GM21367 (cell line): ENCODE results near the gene KMT2C.
A peak's percentile ranks its signal among the peaks of the same experiment; 100 is the strongest.
"Not testable (repeated sequence)": the region's sequence is repeated elsewhere in the genome, so short reads cannot be mapped to it uniquely, and the experiment has no call there.

Experiments used
- ATAC-seq: cut with Tn5 transposase; IDR thresholded peaks from one replicate; pipeline ENCODE4 v1.9.1; 2021; ENCODE audit not compliant: unreplicated experiment

The KMT2C gene

DNA sequence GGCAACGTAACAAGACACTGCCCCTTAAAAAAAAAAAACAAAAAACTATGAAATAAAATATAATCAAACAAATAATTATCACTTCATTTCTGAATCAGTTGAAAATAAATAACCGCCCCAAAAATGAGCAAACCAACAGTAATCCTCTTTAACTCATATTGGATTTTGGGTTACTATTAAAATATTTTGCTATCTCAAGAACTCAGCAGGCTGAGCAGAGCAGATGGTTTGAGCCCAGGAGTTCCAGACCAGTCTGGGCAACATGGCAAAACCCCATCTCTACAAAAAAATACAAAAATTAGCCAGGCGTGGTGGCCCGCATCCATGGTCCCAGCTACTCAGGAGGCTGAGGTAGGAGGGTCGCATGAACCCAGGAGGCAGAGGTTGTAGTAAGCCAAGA is 216.2 kb downstream of the KMT2C start:
- not testable (repeated sequence) for ATAC-seq

DNA sequence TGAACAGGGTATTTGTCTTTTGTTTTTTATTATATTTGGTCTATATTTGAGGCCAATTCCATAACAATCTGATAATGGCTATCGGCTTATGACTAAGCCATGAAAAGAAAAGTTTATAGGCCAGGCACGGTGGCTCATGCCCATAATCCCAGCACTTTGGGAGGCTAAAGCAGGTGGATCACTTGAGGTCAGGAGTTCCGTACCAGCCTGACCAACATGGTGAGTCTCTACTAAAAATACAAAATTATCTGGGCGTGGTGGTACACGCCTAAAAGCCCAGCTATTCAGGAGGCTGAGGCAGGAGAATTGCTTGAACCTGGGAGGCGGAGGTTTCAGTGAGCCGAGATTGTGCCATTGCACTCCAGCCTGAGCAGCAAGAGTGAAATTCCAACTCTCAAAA is 227.0 kb downstream of the KMT2C start:
- ATAC-seq: not testable (repeated sequence)

DNA sequence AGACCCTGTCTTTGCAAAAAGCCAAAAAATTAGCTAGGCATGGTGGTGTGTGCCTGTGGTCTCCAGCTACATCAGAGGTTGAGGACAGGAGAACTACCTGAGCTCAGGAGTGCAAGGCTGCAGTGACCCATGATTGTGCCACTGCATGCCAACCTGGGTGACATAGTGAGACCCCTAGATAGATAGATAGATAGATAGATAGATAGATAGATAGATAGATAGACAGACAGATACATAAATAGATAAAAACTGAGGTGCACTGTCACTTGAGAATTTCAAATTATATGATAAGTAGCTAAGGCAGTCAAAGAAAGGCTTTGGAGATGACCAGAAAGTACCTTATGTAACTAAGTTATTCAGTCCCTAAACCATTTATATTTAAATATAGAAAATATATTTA is 231.4 kb downstream of the KMT2C start:
- not testable (repeated sequence) for ATAC-seq

DNA sequence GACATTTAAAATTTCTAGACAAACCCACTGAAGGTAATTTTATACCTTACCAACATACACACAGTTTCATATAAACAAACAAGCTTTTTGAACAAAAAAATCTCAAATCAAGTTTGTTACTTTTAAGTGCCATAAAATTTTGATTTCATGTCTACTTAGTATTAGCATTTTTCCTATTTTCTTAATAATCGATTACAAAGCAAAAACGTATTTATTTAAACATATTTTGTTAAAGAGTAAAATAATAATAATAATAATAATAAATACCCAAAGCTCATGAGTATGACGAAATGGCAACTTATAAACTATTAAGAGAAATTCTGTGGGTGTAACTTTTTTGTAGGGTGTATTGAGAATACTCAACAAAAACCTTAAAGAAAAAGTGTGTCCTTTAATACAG is 232.7 kb downstream of the KMT2C start:
- ATAC-seq: no peak

DNA sequence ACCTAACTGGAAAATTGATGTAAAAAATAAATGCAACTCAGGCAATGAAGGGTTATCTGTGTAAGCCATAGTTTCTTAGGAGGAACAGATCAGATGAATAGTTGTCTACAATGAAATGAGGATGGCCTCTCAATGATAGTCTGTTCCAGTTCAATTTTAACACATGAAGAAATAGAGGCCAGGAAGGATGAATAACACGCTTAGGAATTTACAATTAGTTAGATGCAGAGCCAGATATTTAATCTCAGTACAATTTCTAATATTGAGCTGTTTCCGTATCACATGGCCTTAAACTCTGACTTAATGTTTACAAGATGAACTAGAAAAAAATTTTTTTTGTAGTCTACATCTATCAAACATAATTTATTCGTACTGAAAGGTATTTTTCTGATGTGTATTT is 233.7 kb downstream of the KMT2C start:
- no peak for ATAC-seq

DNA sequence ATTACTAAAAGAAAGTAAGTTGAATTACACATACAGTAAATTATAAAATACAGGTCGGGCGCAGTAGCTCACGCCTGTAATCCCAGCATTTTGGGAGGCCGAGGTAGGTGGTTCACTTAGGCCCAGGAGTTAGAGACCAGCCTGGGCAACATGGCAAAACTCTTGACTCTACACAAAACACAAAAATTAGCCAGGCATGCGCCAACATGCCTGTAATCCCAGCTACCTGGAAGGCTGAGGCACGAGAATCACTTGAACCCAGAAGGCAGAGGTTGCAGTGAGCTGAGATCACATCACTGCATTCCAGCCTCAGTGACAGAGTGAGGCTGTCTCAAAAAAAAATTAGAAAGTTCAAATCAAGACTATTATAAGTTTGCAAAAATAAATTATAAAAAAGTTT is 235.4 kb downstream of the KMT2C start:
- ATAC-seq: no peak

DNA sequence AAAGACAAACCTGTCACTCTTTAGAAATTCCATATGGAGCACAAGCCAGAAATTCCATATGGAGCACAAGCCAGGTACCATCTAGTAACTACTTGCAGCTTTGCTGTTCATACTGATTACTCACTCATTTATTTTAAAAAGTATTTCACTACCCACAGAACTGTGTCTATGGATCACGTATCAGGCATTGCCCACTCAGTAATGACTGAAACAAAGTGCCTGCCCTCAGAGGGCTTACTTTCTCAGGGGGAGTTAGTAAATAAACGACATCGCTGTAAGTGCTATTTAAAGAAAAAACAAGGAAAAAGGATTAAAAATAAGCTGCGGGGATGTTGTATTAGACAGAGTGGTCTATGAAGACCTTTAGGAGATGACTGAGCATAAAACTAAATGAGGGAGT is 239.4 kb downstream of the KMT2C start:
- ATAC-seq: no peak

DNA sequence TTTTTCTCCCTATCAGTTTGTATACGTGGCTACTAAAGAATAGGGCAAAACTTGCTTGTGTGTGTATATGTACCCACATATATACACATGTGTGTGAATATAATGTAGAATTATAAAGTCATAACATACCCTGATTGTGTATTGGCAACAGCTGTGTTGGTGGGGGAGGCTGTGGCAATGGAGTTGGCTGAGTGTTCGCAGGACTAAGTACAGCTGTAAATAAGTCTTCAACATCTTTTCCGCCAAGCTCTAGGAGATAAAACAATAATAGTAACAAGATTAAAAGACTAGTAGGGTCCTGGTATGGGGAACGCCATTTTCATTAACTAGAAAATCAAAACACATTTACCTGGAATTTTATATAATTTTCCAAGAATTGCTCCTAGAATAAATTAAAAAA is 241.9 kb downstream of the KMT2C start:
- ATAC-seq: no peak

DNA sequence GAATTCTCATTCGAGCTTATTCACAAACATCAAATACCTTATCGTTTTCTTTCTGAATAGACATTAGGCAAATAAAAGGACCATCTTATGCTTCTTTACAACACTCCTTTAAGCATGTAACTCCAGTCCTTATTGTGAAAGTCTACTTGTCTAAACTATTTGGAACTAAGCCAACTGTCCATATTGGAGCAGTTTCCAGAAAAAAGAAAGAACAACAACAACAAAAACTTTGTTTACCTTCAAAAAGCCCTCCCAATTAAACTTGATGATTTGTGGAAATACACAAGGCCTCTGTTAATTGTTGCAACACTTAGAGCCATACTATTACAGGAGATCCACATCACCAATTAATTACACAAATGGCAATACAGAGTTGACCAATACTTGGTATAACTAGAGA is 246.7 kb downstream of the KMT2C start:
- ATAC-seq: no peak

DNA sequence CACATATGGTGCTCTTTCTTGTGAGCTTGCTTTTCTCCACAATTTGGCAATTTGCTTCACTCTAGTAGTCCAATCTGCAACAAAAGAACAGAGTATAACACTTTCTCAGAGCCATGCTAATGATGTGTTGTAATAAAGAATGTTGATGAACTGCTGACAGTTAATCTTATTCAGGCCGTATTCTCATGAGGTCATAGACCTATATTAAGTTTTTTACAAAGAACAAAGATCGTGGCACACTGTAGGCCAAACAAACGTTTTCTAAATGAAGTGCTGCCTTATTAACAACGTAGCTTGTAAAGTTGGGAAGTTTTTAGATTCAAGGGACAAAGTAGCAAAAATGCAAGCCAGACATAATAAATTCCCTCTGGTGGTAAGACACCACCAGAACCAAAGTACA is 250.2 kb downstream of the KMT2C start:
- no peak for ATAC-seq

DNA sequence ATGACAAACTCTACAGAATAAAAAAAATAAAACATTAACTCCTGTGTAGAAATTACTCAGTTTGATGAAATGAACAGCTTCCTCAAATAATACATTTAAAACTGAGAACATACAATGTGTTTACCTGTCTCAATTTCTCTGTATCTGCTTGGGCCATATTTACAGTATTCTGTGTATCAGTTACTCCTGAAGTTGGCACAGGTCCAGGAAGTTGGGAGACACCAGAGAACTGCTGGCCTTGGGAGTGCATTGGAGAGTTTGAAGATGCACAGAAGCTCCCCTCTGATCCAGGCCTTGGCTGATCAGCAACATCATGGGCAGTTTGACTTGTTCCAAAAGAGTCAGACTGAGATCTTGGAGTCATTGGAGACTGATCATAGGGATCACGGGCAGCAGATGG is 255.2 kb downstream of the KMT2C start:
- no peak for ATAC-seq

DNA sequence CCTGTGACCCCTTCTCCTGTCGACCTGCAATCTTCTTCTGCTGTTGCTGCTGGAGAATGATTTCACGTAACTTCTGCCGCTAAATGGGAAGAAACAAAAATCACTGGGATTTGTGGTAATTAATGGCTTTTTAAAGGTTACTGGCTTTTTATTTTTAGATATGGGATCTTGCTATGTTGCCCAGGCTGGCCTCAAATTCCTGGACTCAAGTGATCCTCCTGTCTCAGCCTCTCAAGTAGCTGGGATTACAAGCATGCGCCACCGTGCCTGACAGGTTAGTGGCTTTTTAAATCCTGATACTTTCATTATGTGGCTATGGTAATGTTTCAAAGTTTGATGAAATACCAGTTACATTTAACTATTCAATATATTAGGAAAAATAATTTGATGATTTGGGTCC is 255.8 kb downstream of the KMT2C start:
- no peak for ATAC-seq

DNA sequence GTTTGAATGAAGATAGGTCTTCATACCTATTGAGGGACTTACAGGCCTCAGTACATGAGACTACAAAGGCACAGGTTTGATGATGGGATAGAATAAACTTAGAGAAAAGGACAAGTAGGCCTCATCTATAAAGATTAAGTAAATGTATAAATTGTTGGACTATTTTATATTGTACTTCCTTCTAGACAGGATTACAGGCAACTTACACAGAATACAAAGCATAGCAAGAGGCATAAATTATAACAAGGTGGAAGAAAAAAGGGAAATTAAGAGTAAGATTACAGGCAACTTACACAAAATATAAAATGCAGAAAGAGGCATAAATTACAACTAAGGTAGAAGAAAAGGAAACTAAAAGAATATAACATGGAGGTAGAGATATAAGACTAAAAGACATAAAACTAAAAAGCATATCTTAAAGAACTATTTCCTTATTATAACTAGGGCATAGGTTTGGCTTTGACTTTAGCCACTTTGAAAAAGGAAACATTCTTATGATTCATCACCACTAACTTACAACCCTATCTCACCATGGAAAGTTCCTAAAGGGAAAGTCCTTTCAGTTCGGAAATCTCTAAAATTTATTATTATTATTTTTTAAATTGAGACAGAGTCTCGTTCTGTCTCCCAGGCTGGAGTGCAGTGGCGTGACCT is 257.3 kb downstream of the KMT2C start:
- no peak for ATAC-seq

DNA sequence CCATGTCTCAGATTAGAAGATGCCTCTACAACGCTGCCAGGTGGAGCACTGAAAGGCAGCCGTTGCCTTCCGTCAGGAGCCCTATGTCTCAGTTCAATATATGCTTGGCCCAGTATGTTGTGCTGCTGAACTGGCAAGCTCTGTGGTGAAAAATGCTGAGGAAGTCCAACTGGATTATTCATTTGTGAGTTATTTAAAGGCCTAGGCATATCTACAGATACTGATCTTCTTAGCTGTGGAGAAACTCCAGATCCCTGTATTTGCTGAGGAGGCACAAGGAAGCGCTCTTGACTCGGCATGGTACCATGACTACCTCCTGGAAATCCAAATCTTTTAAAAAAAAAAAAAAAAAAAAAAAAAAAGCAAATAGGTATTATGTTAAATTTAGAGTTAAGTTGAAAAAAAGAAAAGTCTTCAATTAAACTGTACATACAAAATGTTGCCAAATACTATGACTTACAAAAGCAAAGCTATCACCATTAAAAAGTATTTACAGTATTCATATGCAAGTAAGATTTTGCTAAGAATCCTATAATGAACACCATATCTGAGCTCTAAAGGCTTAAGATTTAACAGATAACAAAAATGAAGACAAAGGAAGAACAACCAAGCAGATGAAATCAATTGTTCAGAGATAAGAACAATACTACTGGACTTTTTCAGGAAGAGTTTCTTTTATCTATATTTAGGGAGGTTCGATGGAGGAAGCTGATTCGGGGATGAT is 258.0 kb downstream of the KMT2C start:
- ATAC-seq: no peak

DNA sequence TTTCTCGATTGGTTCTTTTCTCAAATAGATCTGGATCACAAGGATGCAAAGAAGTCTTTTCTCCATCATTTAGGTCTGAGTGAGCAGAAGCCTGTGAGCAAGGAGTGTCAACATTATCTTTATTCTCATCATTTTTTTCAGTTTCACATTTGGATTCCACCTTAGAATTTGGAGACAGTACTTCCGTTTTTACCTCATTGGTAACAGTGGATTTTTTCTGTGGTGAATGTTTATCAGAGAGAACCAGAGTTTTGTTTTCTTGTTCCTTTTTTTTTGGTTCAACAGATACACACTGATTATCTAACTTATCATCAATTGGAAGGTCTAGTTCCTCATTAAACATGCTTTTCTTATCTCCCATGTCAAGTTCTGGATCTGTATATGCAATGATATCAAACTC is 259.0 kb downstream of the KMT2C start:
- peak; percentile 61 for ATAC-seq

DNA sequence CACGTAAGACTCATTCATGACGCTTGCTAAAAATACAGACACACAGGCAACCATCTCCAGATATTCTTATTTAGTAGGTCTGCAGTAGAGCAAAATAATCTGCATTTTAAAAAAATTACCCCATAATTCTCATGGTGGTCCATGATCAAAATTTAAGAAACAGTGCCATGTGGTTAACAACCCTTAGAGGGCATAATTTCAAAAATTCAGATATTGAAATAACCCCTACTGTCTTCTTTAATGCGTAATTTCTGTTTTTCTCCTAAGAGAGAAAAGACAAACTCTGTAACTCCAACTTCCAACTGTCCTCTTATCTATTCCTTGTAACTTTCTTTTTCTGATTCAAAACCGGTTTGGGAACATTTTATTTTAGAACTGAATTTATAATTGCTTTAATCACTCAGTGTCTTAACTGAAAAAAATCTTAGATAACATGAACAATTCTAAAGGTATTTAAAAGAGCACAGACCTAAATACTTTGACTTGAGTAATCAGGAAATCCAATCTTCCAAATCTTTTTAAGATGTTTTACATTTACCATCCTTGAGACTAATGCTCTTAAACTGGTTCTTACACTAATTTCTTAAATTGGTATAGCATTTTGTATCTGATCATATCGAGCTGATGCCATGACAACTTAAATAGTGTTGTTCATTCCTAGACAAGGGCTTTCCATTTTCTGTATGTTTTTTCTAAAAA is 262.3 kb downstream of the KMT2C start:
- ATAC-seq: no peak

DNA sequence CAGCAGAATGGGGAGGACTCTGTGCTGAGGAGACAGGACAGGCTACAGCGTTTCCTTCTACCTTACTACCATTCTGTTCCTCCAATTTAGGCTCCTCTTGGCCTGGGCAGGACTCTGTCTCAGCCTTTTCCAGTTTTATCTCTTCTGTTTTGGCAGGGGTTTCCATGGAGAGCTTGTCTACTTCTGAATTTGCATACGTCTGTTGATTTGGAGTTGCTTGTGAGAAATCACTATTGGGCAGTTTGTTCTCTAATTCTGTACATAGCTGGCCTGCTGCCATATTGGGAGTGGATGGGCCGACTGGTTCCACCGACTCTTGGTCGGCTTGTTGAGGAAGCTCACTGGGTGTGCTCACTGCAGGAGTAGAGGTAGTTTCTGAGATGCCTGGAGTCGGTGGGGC is 273.5 kb downstream of the KMT2C start:
- ATAC-seq: no peak

DNA sequence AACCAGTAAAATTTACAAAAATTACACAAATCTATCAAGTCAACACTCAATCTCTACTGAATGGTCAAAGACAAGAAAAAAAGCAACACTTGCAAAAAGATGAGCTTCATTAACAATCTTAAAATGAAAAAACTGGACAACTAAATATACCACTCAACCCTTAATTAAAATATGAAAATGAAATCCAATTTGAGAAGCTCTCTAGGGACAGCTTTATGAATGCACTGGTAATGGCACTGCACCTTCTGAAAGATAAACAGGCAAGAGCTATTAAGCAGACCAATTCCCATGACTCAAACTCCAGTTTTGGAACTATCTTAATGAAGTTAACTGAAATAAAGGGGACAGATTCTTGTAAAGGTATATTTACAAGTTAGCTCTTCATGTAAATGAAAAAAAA is 274.6 kb downstream of the KMT2C start:
- ATAC-seq: no peak

DNA sequence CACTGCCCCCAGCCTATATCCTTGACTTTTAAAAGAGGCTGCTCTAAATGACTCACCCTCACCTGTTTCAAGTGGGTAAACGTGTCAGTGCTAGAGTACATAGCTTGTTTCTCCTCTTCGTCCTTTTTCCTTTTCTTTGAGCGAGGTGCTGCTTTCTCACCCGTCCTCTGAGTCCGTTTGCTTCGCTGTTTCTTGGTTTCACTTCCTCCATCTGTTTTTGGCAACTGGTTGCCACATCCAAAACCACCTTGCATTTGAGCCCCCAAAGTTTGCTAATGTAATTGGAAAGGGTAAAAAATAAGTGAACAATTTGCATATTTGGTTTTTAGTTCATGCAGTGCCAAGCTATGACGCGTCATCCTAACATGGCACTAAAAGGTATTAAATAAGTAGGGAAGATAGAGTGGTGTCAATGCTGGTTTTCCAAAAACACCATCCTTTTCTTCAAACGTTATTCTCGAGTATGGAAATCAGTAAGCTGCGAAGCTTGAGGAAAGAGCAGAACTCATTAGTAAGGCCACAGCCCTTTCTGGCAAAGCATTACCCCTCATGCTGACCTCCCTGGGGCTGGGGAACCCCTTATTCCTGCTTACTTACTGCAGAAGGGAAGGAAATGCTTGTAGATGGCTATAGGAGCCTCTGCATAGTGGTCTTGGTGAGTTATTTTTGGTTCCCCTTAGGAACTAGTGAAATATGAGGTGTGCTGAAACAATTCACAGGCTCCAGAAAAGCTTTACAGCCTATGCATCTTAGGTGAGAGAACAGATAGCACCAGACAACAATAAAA is 276.8 kb downstream of the KMT2C start:
- ATAC-seq: peak; percentile 87

DNA sequence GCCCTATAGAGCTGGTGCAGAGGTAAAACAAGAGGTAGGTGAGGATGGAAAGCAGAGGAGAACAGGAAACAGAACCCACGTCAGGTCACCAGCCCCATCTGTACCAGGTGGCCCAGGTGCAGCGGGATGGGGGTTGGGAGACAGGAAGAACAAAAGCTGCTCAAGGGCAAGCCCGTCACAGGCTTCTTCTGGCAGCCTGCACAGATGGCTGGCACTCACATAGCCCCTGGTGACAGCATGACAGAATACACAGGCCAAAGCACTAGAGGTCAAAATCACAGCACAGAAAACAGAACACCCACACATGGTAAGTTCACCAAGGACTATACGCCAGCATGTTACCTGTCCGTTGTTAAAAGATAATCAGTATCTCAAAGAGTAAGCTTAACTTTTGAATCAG is 283.5 kb downstream of the KMT2C start:
- no peak for ATAC-seq

DNA sequence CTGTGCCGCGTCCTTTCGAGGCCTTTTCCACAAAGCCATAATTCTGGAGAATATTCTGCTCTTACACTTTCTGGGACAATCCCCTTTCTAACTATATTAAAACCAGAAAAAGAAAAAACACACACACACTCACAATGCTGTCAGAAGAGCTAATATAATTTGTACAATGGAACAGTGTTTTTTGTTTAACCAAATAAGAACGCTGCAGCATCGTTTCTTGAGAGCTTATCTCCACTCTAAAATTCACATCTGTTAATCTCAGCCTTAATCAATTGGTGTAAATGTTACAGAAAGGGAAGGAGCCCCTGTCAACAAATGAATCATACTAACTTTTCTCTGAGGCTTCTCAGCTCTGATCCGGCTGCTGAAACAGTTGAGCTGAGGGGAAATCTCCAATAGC is 286.4 kb downstream of the KMT2C start:
- ATAC-seq: no peak

DNA sequence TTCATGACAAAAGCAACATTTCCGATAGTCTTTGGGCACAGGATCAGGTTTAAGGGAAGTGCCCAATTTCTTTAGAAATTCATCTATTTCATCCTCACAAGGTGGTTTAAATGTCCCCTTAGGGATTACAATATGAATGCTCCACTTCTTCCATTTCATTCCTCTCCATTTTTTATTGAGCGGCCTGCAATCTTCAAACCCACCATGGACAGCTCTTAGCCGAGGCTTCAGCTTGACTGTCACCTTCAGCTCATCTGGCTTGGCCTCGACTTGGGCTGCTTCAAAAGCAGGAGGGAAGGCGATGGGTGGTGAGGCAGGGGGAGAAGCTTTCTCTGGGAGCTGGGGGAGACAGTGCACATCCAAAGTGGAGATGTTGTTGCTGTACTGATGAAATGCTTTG is 287.1 kb downstream of the KMT2C start:
- no peak for ATAC-seq
